ENCODE data around the gene SMAP2.

SMAP2 gene

GRCh38 chr1:40361637-40362036, 11.9 kb upstream of the SMAP2 start:
- no peak overlapping the region for H3K18ac ChIP-seq (ENCODE audit: low read depth in 1 of 2, low read length in 2 of 2)
- no peak overlapping the region for H4K91ac ChIP-seq (ENCODE audit: low read length)
- no peak overlapping the region for H2AK5ac ChIP-seq (ENCODE audit: low read length, severe bottlenecking)
- no peak overlapping the region for H3K4me3 ChIP-seq (ENCODE audit: insufficient read depth in 1 of 2, low read depth in 1 of 2, low read length in 2 of 2)
- H3K27me3 ChIP-seq (ENCODE audit: control insufficient read depth in 1 of 2, insufficient read depth in 1 of 2, low read length in 2 of 2): peaks cover 0 to 17% of the 10 kb centered on the region in 2 experiments
- no peaks in the 10 kb centered on the region for H3K36me3 ChIP-seq (ENCODE audit: control insufficient read depth in 1 of 2, insufficient read depth in 2 of 2, low read depth in 1 of 2, low read length in 2 of 2)
- no peak overlapping the region for H3K27ac ChIP-seq (ENCODE audit: low read length, poor library complexity, severe bottlenecking)
- H3K4me2 ChIP-seq (ENCODE audit: low read length, poor library complexity, severe bottlenecking): no peak overlapping the region
- H3K9ac ChIP-seq (ENCODE audit: low read length): no peak overlapping the region
- peaks cover 26% of the 10 kb centered on the region for H3K9me3 ChIP-seq (ENCODE audit: control insufficient read depth, low read length)
- H3K4me1 ChIP-seq (ENCODE audit: control insufficient read depth, insufficient read depth, low read depth, low read length): no peaks in the 10 kb centered on the region
- no peak overlapping the region for H3K23ac ChIP-seq (ENCODE audit: low read length in 2 of 2)
- H2AFZ ChIP-seq (ENCODE audit: low read depth, low read length): no peak overlapping the region
- H3K14ac ChIP-seq (ENCODE audit: low read length in 2 of 2): no peak overlapping the region
- no peak overlapping the region for H4K8ac ChIP-seq (ENCODE audit: low read length)
- H3K79me1 ChIP-seq (replicated peaks; ENCODE audit: low read length, poor library complexity, severe bottlenecking): no peaks in the 10 kb centered on the region
- DNase-seq: no peak
- H2BK5ac ChIP-seq (ENCODE audit: low read depth, low read length, poor library complexity, severe bottlenecking): no peak overlapping the region
- no peak overlapping the region for H2BK15ac ChIP-seq (ENCODE audit: low read depth, poor library complexity, severe bottlenecking)
- WGBS: 84% methylated on average over 4 of the region's 4 CpGs
- no peak overlapping the region for H3K4ac ChIP-seq (ENCODE audit: low read depth in 1 of 2, low read length in 2 of 2)
- no peak overlapping the region for H2BK12ac ChIP-seq (ENCODE audit: low read length in 2 of 2)
- no peak overlapping the region for H2BK120ac ChIP-seq (ENCODE audit: low read depth, low read length)

- H2BK12ac ChIP-seq (ENCODE audit: low read length in 2 of 2): no peak overlapping the region
- H3K4me3 ChIP-seq (ENCODE audit: insufficient read depth in 1 of 2, low read depth in 1 of 2, low read length in 2 of 2): no peak overlapping the region
- no peak overlapping the region for H3K27ac ChIP-seq (ENCODE audit: low read length, poor library complexity, severe bottlenecking)
- no peak overlapping the region for H2BK5ac ChIP-seq (ENCODE audit: low read depth, low read length, poor library complexity, severe bottlenecking)
- no peak overlapping the region for H3K9ac ChIP-seq (ENCODE audit: low read length)
- H3K14ac ChIP-seq (ENCODE audit: low read length in 2 of 2): no peak overlapping the region
- no peak overlapping the region for H4K91ac ChIP-seq (ENCODE audit: low read length)
- H2BK15ac ChIP-seq (ENCODE audit: low read depth, poor library complexity, severe bottlenecking): no peak overlapping the region
- WGBS: 100% methylated on average over 1 of the region's 2 CpGs
- no peak overlapping the region for H2BK120ac ChIP-seq (ENCODE audit: low read depth, low read length)
- no peak overlapping the region for H3K4me2 ChIP-seq (ENCODE audit: low read length, poor library complexity, severe bottlenecking)
- H3K27me3 ChIP-seq (ENCODE audit: control insufficient read depth in 1 of 2, insufficient read depth in 1 of 2, low read length in 2 of 2): peaks cover 0 to 17% of the 10 kb centered on the region in 2 experiments
- H2AK5ac ChIP-seq (ENCODE audit: low read length, severe bottlenecking): no peak overlapping the region
- H3K23ac ChIP-seq (ENCODE audit: low read length in 2 of 2): no peak overlapping the region
- H3K9me3 ChIP-seq (ENCODE audit: control insufficient read depth, low read length): peaks cover 22% of the 10 kb centered on the region
- H3K4ac ChIP-seq (ENCODE audit: low read depth in 1 of 2, low read length in 2 of 2): no peak overlapping the region
- no peaks in the 10 kb centered on the region for H3K36me3 ChIP-seq (ENCODE audit: control insufficient read depth in 1 of 2, insufficient read depth in 2 of 2, low read depth in 1 of 2, low read length in 2 of 2)
- no peak for DNase-seq
- H3K4me1 ChIP-seq (ENCODE audit: control insufficient read depth, insufficient read depth, low read depth, low read length): no peaks in the 10 kb centered on the region
- no peak overlapping the region for H4K8ac ChIP-seq (ENCODE audit: low read length)
- H2AFZ ChIP-seq (ENCODE audit: low read depth, low read length): no peak overlapping the region
- no peak overlapping the region for H3K18ac ChIP-seq (ENCODE audit: low read depth in 1 of 2, low read length in 2 of 2)
- H3K79me1 ChIP-seq (replicated peaks; ENCODE audit: low read length, poor library complexity, severe bottlenecking): no peaks in the 10 kb centered on the region
These were observed 11.3 kb upstream of the SMAP2 start for GRCh38 chr1:40362199-40362598.

- Histone ChIP-seq H3K27me3 (ENCODE audit: control insufficient read depth in 1 of 2, insufficient read depth in 1 of 2, low read length in 2 of 2) (peaks cover 0 to 17% of the 10 kb centered on the region in 2 experiments), H3K14ac (ENCODE audit: low read length in 2 of 2) (no peak overlapping the region), H3K18ac (ENCODE audit: low read depth in 1 of 2, low read length in 2 of 2) (no peak overlapping the region), H4K91ac (ENCODE audit: low read length) (no peak overlapping the region), H3K4me3 (ENCODE audit: insufficient read depth in 1 of 2, low read depth in 1 of 2, low read length in 2 of 2) (no peak overlapping the region), H3K36me3 (ENCODE audit: control insufficient read depth in 1 of 2, insufficient read depth in 2 of 2, low read depth in 1 of 2, low read length in 2 of 2) (no peaks in the 10 kb centered on the region), H4K8ac (ENCODE audit: low read length) (no peak overlapping the region), H3K23ac (ENCODE audit: low read length in 2 of 2) (no peak overlapping the region), H3K27ac (ENCODE audit: low read length, poor library complexity, severe bottlenecking) (no peak overlapping the region), H3K79me1 (replicated peaks; ENCODE audit: low read length, poor library complexity, severe bottlenecking) (no peaks in the 10 kb centered on the region), H2BK5ac (ENCODE audit: low read depth, low read length, poor library complexity, severe bottlenecking) (no peak overlapping the region), H2BK15ac (ENCODE audit: low read depth, poor library complexity, severe bottlenecking) (no peak overlapping the region), H2AK5ac (ENCODE audit: low read length, severe bottlenecking) (no peak overlapping the region), H2BK12ac (ENCODE audit: low read length in 2 of 2) (no peak overlapping the region), H3K9me3 (ENCODE audit: control insufficient read depth, low read length) (peaks cover 17% of the 10 kb centered on the region), H3K4ac (ENCODE audit: low read depth in 1 of 2, low read length in 2 of 2) (no peak overlapping the region), H2BK120ac (ENCODE audit: low read depth, low read length) (no peak overlapping the region), H3K4me1 (ENCODE audit: control insufficient read depth, insufficient read depth, low read depth, low read length) (no peaks in the 10 kb centered on the region), H2AFZ (ENCODE audit: low read depth, low read length) (no peak overlapping the region), H3K4me2 (ENCODE audit: low read length, poor library complexity, severe bottlenecking) (no peak overlapping the region), H3K9ac (ENCODE audit: low read length) (no peak overlapping the region)
- DNase-seq: peak; percentile 59
- WGBS: 35% methylated on average over 2 of the region's 2 CpGs
These were observed 10.8 kb upstream of the SMAP2 start for GRCh38 chr1:40362699-40363098.

- 25% methylated on average over 2 of the region's 2 CpGs for WGBS
- Histone ChIP-seq H3K18ac (ENCODE audit: low read depth in 1 of 2, low read length in 2 of 2) (no peak overlapping the region), H3K4me1 (ENCODE audit: control insufficient read depth, insufficient read depth, low read depth, low read length) (no peaks in the 10 kb centered on the region), H3K4ac (ENCODE audit: low read depth in 1 of 2, low read length in 2 of 2) (no peak overlapping the region), H3K4me3 (ENCODE audit: insufficient read depth in 1 of 2, low read depth in 1 of 2, low read length in 2 of 2) (no peak overlapping the region), H3K79me1 (replicated peaks; ENCODE audit: low read length, poor library complexity, severe bottlenecking) (no peaks in the 10 kb centered on the region), H2BK120ac (ENCODE audit: low read depth, low read length) (no peak overlapping the region), H3K9ac (ENCODE audit: low read length) (no peak overlapping the region), H3K4me2 (ENCODE audit: low read length, poor library complexity, severe bottlenecking) (no peak overlapping the region), H3K23ac (ENCODE audit: low read length in 2 of 2) (no peak overlapping the region), H2BK5ac (ENCODE audit: low read depth, low read length, poor library complexity, severe bottlenecking) (no peak overlapping the region), H3K27me3 (ENCODE audit: control insufficient read depth in 1 of 2, insufficient read depth in 1 of 2, low read length in 2 of 2) (peaks cover 0 to 17% of the 10 kb centered on the region in 2 experiments), H3K14ac (ENCODE audit: low read length in 2 of 2) (no peak overlapping the region), H2AK5ac (ENCODE audit: low read length, severe bottlenecking) (no peak overlapping the region), H3K36me3 (ENCODE audit: control insufficient read depth in 1 of 2, insufficient read depth in 2 of 2, low read depth in 1 of 2, low read length in 2 of 2) (no peaks in the 10 kb centered on the region), H2AFZ (ENCODE audit: low read depth, low read length) (no peak overlapping the region), H2BK15ac (ENCODE audit: low read depth, poor library complexity, severe bottlenecking) (no peak overlapping the region), H4K8ac (ENCODE audit: low read length) (no peak overlapping the region), H2BK12ac (ENCODE audit: low read length in 2 of 2) (no peak overlapping the region), H3K27ac (ENCODE audit: low read length, poor library complexity, severe bottlenecking) (no peak overlapping the region), H4K91ac (ENCODE audit: low read length) (no peak overlapping the region), H3K9me3 (ENCODE audit: control insufficient read depth, low read length) (peaks cover 7% of the 10 kb centered on the region)
- no peak for DNase-seq
These were observed 9.8 kb upstream of the SMAP2 start for GRCh38 chr1:40363721-40364120.

Measured in mesenchymal stem cell (in vitro differentiated cells and primary cell).